ENCODE results near the gene GIN1. TPM values are rescaled to one million over a fixed set of nuclear protein-coding genes. Genes with fewer than 3 reads are reported as not detected.
"Not testable (repeated sequence)": the region's sequence is repeated elsewhere in the genome, so short reads cannot be mapped to it uniquely, and the experiment has no call there.

The GIN1 gene
- total RNA-seq, 4 donors from 2014 or later: 4.4 to 10.4 (median 7.2) TPM

DNA sequence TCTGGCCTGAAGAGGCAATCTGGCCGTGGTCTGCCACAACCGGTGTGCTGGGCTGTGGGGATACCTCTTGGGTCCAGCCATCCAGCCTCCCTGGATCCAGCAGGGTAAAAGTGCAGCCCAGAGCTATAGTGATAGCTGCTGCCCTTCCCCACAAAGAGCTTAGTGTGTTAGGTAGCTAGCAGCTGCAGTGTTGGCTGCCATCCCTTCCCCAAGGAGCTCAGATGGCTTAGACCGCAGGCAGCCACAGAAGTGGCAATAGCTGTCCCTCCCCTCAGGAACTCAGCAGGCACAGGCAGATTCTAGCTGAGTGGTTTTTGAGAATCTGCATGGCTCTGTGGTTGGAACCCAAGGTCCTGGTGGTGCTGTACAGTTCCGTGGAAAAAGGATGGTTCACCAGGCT lies 40.1 kb downstream of the GIN1 start:
- TF ChIP-seq, protein P1, sequence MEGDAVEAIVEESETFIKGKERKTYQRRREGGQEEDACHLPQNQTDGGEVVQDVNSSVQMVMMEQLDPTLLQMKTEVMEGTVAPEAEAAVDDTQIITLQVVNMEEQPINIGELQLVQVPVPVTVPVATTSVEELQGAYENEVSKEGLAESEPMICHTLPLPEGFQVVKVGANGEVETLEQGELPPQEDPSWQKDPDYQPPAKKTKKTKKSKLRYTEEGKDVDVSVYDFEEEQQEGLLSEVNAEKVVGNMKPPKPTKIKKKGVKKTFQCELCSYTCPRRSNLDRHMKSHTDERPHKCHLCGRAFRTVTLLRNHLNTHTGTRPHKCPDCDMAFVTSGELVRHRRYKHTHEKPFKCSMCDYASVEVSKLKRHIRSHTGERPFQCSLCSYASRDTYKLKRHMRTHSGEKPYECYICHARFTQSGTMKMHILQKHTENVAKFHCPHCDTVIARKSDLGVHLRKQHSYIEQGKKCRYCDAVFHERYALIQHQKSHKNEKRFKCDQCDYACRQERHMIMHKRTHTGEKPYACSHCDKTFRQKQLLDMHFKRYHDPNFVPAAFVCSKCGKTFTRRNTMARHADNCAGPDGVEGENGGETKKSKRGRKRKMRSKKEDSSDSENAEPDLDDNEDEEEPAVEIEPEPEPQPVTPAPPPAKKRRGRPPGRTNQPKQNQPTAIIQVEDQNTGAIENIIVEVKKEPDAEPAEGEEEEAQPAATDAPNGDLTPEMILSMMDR (IDR thresholded peaks at IDR 0.05): no peak
- TF ChIP-seq POLR2AphosphoS5 (IDR thresholded peaks at IDR 0.05) (no peak), EP300 (IDR thresholded peaks at IDR 0.05) (no peak), POLR2A (IDR thresholded peaks at IDR 0.05; ENCODE audit: low read depth) (no peak)
- Histone ChIP-seq H3K27me3 (no peaks in the 10 kb centered on the region), H3K4me3 (no peak overlapping the region), H3K4me1 (no peaks in the 10 kb centered on the region), H3K36me3 (peaks cover 0 to 7% (median 5%) of the 10 kb centered on the region in 4 donors), H3K9me3 (peaks cover 3 to 83% (median 72%) of the 10 kb centered on the region in 4 donors), H3K27ac (replicated peaks in 1 of 4) (no peak overlapping the region)
- intact Hi-C loops (cut with DNase I): no loop called here
- DNase-seq (ENCODE audit: extremely low spot score): no peak
- 77% methylated on average over 3 of the region's 4 CpGs for WGBS

DNA sequence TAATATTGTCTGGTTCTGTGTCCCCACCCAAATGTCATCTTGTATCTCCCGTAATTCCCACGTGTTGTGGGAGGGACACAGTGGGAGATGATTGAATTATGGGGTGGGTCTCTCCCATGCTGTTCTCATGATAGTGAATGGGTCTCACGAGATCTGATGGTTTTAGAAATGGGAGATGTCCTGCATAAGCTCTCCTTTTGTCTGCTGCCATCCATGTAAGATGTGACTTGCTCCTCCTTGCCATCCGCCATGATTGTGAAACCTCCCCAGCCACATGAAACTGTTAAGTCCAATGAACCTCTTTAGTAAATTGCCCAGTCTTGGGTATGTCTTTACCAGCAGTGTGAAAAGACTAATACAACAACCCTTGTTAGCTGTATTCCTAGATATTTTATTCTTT lies 44.5 kb downstream of the GIN1 start:
- TF ChIP-seq POLR2A (IDR thresholded peaks at IDR 0.05; ENCODE audit: low read depth) (no peak), POLR2AphosphoS5 (IDR thresholded peaks at IDR 0.05) (no peak), EP300 (IDR thresholded peaks at IDR 0.05) (no peak)
- TF ChIP-seq, protein P1 (IDR thresholded peaks at IDR 0.05): no peak
- H3K27me3 ChIP-seq: no peaks in the 10 kb centered on the region
- no peak overlapping the region for H3K4me3 ChIP-seq
- no peaks in the 10 kb centered on the region for H3K4me1 ChIP-seq
- no peak overlapping the region for H3K27ac ChIP-seq (replicated peaks in 1 of 4)
- no peak for DNase-seq (ENCODE audit: extremely low spot score)
- intact Hi-C loops (cut with DNase I): no loop called here
- 94% methylated on average over 4 of the region's 4 CpGs for whole genome bisulfite sequencing
- no peaks in the 10 kb centered on the region for H3K36me3 ChIP-seq
- peaks cover 0 to 82% (median 70%) of the 10 kb centered on the region in 4 donors for H3K9me3 ChIP-seq

DNA sequence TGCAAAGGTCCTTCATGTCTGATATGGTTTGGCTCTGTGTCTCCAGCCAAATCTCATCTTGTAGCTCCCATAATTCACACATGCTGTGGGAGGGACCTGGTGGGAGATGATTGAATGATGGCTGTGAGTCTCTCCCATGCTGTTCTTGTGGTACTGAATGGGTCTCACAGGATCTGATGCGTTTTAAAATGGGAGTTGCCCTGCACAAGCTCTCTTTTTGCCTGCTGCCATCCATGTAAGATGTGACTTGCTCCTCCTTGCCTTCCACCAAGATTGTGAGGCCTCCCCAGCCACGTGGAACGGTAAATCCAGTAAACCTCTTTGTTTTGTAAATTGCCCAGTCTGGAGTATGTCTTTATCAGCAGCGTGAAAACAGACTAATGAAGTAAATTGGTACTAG lies 46.4 kb downstream of the GIN1 start:
- H3K4me3 ChIP-seq; H3K4me1 ChIP-seq; H3K27ac ChIP-seq (replicated peaks in 1 of 4); H3K27me3 ChIP-seq; DNase-seq (ENCODE audit: extremely low spot score); intact Hi-C loops (cut with DNase I); H3K36me3 ChIP-seq: not testable (repeated sequence)
- 79% methylated on average over 4 of the region's 4 CpGs for WGBS
- peaks cover 0 to 64% (median 51%) of the 10 kb centered on the region in 4 donors for H3K9me3 ChIP-seq

DNA sequence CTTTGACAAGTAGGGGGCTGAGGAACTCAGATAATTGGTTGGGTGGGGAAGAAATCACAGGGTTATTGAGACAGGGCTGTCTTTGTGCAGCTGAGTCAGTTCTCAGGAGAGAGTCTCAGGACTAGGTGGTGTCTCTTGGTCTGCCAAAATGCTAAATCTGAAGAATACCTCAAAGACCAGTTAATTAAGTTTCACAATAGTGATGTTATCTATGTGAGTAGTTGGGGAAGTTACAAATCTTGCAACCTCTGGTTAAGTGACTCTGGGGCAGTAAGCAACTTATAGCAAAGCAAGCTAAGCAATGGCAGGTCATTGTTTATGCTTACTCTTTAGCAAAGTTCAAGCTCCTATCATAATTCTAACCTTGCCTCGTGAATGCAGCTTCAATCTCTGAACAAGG lies 53.6 kb downstream of the GIN1 start:
- intact Hi-C loops (cut with DNase I): no loop called here
- DNase-seq (ENCODE audit: extremely low spot score): no peak
- TF ChIP-seq EP300 (IDR thresholded peaks at IDR 0.05) (no peak), POLR2A (IDR thresholded peaks at IDR 0.05; ENCODE audit: low read depth) (no peak), POLR2AphosphoS5 (IDR thresholded peaks at IDR 0.05) (no peak)
- TF ChIP-seq, protein P1 (IDR thresholded peaks at IDR 0.05): no peak
- Histone ChIP-seq H3K4me1 (no peaks in the 10 kb centered on the region), H3K9me3 (no peaks in the 10 kb centered on the region), H3K27me3 (no peaks in the 10 kb centered on the region), H3K36me3 (no peaks in the 10 kb centered on the region), H3K27ac (replicated peaks in 1 of 4) (no peak overlapping the region), H3K4me3 (no peak overlapping the region)
- WGBS: 61% methylated on average over 1 of the region's 1 CpG

DNA sequence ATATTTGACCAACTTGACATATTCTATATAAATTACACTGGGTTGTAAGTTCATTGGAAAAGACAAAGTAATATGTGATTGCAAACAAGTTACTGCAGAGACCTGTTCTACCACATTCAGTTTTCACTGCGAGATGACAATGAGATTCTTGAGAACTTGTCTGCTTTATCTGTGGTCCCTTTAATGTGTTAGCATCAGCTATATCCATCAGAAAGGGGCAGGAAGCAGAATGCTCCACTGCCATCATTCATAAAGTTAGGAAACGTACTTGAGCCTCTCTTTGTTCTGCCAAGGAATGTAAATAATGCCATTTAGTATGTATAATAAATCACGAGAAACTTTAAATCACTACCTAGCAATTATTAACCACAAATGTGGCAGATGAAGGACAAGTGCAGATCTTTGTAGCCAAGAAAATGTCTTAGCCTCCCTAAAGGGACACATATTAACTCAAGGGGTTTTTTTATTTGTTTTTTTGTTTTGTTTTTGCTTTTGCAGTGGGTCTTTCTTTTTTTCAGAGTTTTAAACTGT lies 59.4 kb downstream of the GIN1 start:
- no peaks in the 10 kb centered on the region for H3K36me3 ChIP-seq
- H3K9me3 ChIP-seq: no peaks in the 10 kb centered on the region
- no peaks in the 10 kb centered on the region for H3K4me1 ChIP-seq
- no peak for DNase-seq (ENCODE audit: extremely low spot score)
- H3K4me3 ChIP-seq: no peak overlapping the region
- intact Hi-C loops (cut with DNase I): no loop called here
- H3K27me3 ChIP-seq: no peaks in the 10 kb centered on the region
- 26% methylated on average over 3 of the region's 3 CpGs for WGBS
- no peak overlapping the region for H3K27ac ChIP-seq (replicated peaks in 1 of 4)
- TF ChIP-seq POLR2AphosphoS5 (IDR thresholded peaks at IDR 0.05): no peak
- no peak for TF ChIP-seq POLR2A (IDR thresholded peaks at IDR 0.05; ENCODE audit: low read depth)
- TF ChIP-seq, protein P1 (IDR thresholded peaks at IDR 0.05): no peak
- TF ChIP-seq EP300 (IDR thresholded peaks at IDR 0.05): no peak
